Measurements from ENCODE around the gene UBE2Z.
A peak's percentile ranks its signal among the peaks of the same experiment; 100 is the strongest.

The UBE2Z gene

GRCh38 chr17:48954300-48954755 lies 46.1 kb downstream of the UBE2Z start (continued):
- TF ChIP-seq ZNF274 (IDR thresholded peaks at IDR 0.05; ENCODE audit: low read length) (no peak), ZNF274 (tag by site-specific recombination; IDR thresholded peaks at IDR 0.05; ENCODE audit: borderline replicate concordance) (no peak), MYNN (tag by site-specific recombination; IDR thresholded peaks at IDR 0.05; ENCODE audit: borderline replicate concordance) (no peak), ZNF843 (tag by site-specific recombination; IDR thresholded peaks at IDR 0.05) (no peak), ZNF133 (tag by site-specific recombination; IDR thresholded peaks at IDR 0.05) (no peak), ZNF2 (tag by site-specific recombination; IDR thresholded peaks at IDR 0.05) (peak; percentile 97), ZNF561 (tag by site-specific recombination; IDR thresholded peaks at IDR 0.05; ENCODE audit: borderline replicate concordance) (peak; percentile 56; the same call in 1 of the 2 replicates), ZNF23 (tag by site-specific recombination; IDR thresholded peaks at IDR 0.05; ENCODE audit: borderline replicate concordance) (no peak), PBX3 (CRISPR knock-in tag; IDR thresholded peaks at IDR 0.05) (0 out of 2 replicates have a peak, but pooled peaks have one; percentile 45), ZNF677 (tag by site-specific recombination; IDR thresholded peaks at IDR 0.05) (no peak), SP3 (tag by site-specific recombination; IDR thresholded peaks at IDR 0.05) (no peak), INSM2 (tag by site-specific recombination; IDR thresholded peaks at IDR 0.05) (no peak), SETDB1 (IDR thresholded peaks at IDR 0.05; ENCODE audit: insufficient read length, low read length) (no peak), KLF16 (tag by site-specific recombination; IDR thresholded peaks at IDR 0.05) (no peak), MEIS1 (CRISPR knock-in tag; IDR thresholded peaks at IDR 0.05; ENCODE audit: borderline replicate concordance) (no peak), ZNF837 (tag by site-specific recombination; IDR thresholded peaks at IDR 0.05) (no peak), TRIM28 (IDR thresholded peaks at IDR 0.05; ENCODE audit: borderline replicate concordance, low read length) (0 out of 2 replicates have a peak, but pooled peaks have one; percentile 45), ZNF600 (tag by site-specific recombination; IDR thresholded peaks at IDR 0.05) (peak; percentile 57), ZBTB10 (tag by site-specific recombination; IDR thresholded peaks at IDR 0.05) (no peak), ZNF146 (tag by site-specific recombination; IDR thresholded peaks at IDR 0.05) (no peak), ZNF169 (tag by site-specific recombination; IDR thresholded peaks at IDR 0.05) (no peak), ZXDB (tag by site-specific recombination; IDR thresholded peaks at IDR 0.05) (no peak), ZNF16 (tag by site-specific recombination; IDR thresholded peaks at IDR 0.05; ENCODE audit: low read depth) (no peak), ZBTB11 (tag by site-specific recombination; conservative IDR thresholded peaks at IDR 0.05; ENCODE audit: low read depth) (no peak), HIC1 (tag by site-specific recombination; IDR thresholded peaks at IDR 0.05) (no peak), SP7 (tag by site-specific recombination; IDR thresholded peaks at IDR 0.05) (0 out of 2 replicates have a peak, but pooled peaks have one; percentile 35), FEZF1 (tag by site-specific recombination; IDR thresholded peaks at IDR 0.05) (no peak)

Data from HEK293 (cell line).